WTC11 (cell line): ENCODE measurements around the gene ARSH. TPM values are rescaled to one million over a fixed set of nuclear protein-coding genes. Genes with fewer than 3 reads are reported as not detected.

ENCODE experiments used
- ATAC-seq: fragments of 200-7000 bp; cut with Tn5 transposase; 2 replicates; pipeline ENCODE4 v1.10.0; 2021; ENCODE audit warnings: mild to moderate bottlenecking, moderate library complexity
- CTCF ChIA-PET: fragments of 300-600 bp; sonication (Branson Sonifier 250); formaldehyde crosslinking; loops from one replicate; lab custom pipeline; 2021; ENCODE audit warnings: antibody characterized with exemption; lab: Charles Lee
- POLR2A ChIA-PET: fragments of 350-600 bp; sonication (Branson Sonifier 250); formaldehyde crosslinking; loops from one replicate; lab custom pipeline; 2021; ENCODE audit warnings: antibody characterized with exemption; lab: Charles Lee
- DNase-seq: peaks from one replicate; pipeline ENCODE4 v3.0.0; 2021; ENCODE audit warnings: low spot score
- H3K27ac Mint-ChIP-seq: 2 replicates; pipeline ENCODE4 v1.8.0; 2021; ENCODE audit warnings: mixed read lengths
- H3K27me3 Mint-ChIP-seq: 2 replicates; pipeline ENCODE4 v1.8.0; 2021; ENCODE audit warnings: low read depth, mild to moderate bottlenecking, moderate library complexity, mixed read lengths
- H3K36me3 Mint-ChIP-seq: 2 replicates; pipeline ENCODE4 v1.8.0; 2021; ENCODE audit warnings: mixed read lengths
- H3K4me1 Mint-ChIP-seq: 2 replicates; pipeline ENCODE4 v1.8.0; 2022; ENCODE audit warnings: mixed read lengths
- H3K4me3 Mint-ChIP-seq: 2 replicates; pipeline ENCODE4 v1.8.0; 2021; ENCODE audit warnings: mild to moderate bottlenecking, moderate library complexity, mixed read lengths
- H3K9me3 Mint-ChIP-seq: 2 replicates; pipeline ENCODE4 v1.8.0; 2021; ENCODE audit warnings: mixed read lengths
- ATF6 ChIP-seq: sonication (generic); formaldehyde crosslinking; IDR thresholded peaks from 2 replicates; pipeline ENCODE4 v1.8.1; 2023; ENCODE audit warnings: mild to moderate bottlenecking, missing genetic modification reagents
- CBFB ChIP-seq: sonication (generic); formaldehyde crosslinking; IDR thresholded peaks from 2 replicates; pipeline ENCODE4 v1.8.1; 2022; ENCODE audit warnings: mild to moderate bottlenecking, low read depth, missing genetic modification reagents
- CDX4 ChIP-seq: fragments of 250-450 bp; sonication (Bioruptor Pico); IDR thresholded peaks from 2 replicates; pipeline ENCODE4 v1.9.0; 2021; ENCODE audit warnings: moderate library complexity, mild to moderate bottlenecking, inconsistent platforms, borderline replicate concordance
- ELF4 ChIP-seq: sonication (generic); formaldehyde crosslinking; IDR thresholded peaks from 2 replicates; pipeline ENCODE4 v1.8.1; 2022; ENCODE audit warnings: low read depth, mild to moderate bottlenecking, moderate library complexity, missing genetic modification reagents
- JUN ChIP-seq: sonication (generic); formaldehyde crosslinking; IDR thresholded peaks from 2 replicates; pipeline ENCODE4 v1.8.0; 2023; ENCODE audit warnings: mild to moderate bottlenecking, missing genetic modification reagents
- MLX ChIP-seq: sonication (generic); formaldehyde crosslinking; IDR thresholded peaks from 2 replicates; pipeline ENCODE4 v1.8.1; 2023; ENCODE audit warnings: mild to moderate bottlenecking, missing genetic modification reagents, moderate library complexity
- NFE2L1 ChIP-seq: sonication (generic); formaldehyde crosslinking; IDR thresholded peaks from 2 replicates; pipeline ENCODE4 v1.8.1; 2023; ENCODE audit warnings: missing genetic modification reagents
- NR3C1 ChIP-seq: sonication (generic); formaldehyde crosslinking; conservative IDR thresholded peaks from 2 replicates; pipeline ENCODE4 v1.8.1; 2023; ENCODE audit warnings: low read depth, mild to moderate bottlenecking, missing genetic modification reagents
- OVOL2 ChIP-seq: fragments of 250-450 bp; sonication (Bioruptor Pico); IDR thresholded peaks from 2 replicates; pipeline ENCODE4 v1.9.0; 2021; ENCODE audit warnings: mild to moderate bottlenecking, borderline replicate concordance
- PRRX2 ChIP-seq: fragments of 250-450 bp; sonication (Bioruptor Pico); IDR thresholded peaks from 2 replicates; pipeline ENCODE4 v1.8.0; 2021; ENCODE audit warnings: mild to moderate bottlenecking
- STAT6 ChIP-seq: sonication (generic); formaldehyde crosslinking; conservative IDR thresholded peaks from 2 replicates; pipeline ENCODE4 v1.8.1; 2023; ENCODE audit warnings: mild to moderate bottlenecking, low read depth, missing genetic modification reagents, moderate library complexity
- TEAD1 ChIP-seq: sonication (generic); formaldehyde crosslinking; IDR thresholded peaks from 2 replicates; pipeline ENCODE4 v1.8.0; 2022; ENCODE audit warnings: mild to moderate bottlenecking, missing genetic modification reagents
- TP53 ChIP-seq: sonication (generic); formaldehyde crosslinking; IDR thresholded peaks from 2 replicates; pipeline ENCODE4 v1.8.1; 2023; ENCODE audit warnings: mild to moderate bottlenecking, missing genetic modification reagents
- ZNF317 ChIP-seq: sonication (generic); formaldehyde crosslinking; IDR thresholded peaks from 2 replicates; pipeline ENCODE4 v1.8.1; 2023; ENCODE audit warnings: low read depth, mild to moderate bottlenecking, moderate library complexity, missing genetic modification reagents, borderline replicate concordance
- ZNF416 ChIP-seq: fragments of 250-450 bp; sonication (Bioruptor Pico); IDR thresholded peaks from 2 replicates; pipeline ENCODE4 v1.9.0; 2021; ENCODE audit warnings: mild to moderate bottlenecking, inconsistent platforms
- ZNF512 ChIP-seq: sonication (generic); formaldehyde crosslinking; IDR thresholded peaks from 2 replicates; pipeline ENCODE4 v1.8.1; 2022; ENCODE audit warnings: missing genetic modification reagents, borderline replicate concordance
- ZNF532 ChIP-seq: fragments of 250-450 bp; sonication (Bioruptor Pico); IDR thresholded peaks from 2 replicates; pipeline ENCODE4 v1.9.0; 2021; ENCODE audit warnings: mild to moderate bottlenecking, borderline replicate concordance
- total RNA-seq: library from RNA; stranded (reverse); gene quantifications from 3 replicates; pipeline ENCODE4 v1.2.3, GENCODE V29; 2021
- TF ChIP-seq, protein P1 (sequence below): sonication (generic); formaldehyde crosslinking; IDR thresholded peaks from 2 replicates; pipeline ENCODE4 v1.8.0; 2023; ENCODE audit warnings: mild to moderate bottlenecking, missing genetic modification reagents
- TF ChIP-seq, protein P2 (sequence below): sonication (generic); formaldehyde crosslinking; IDR thresholded peaks from 2 replicates; pipeline ENCODE4 v1.8.0; 2022; ENCODE audit warnings: mild to moderate bottlenecking, missing genetic modification reagents
- TF ChIP-seq, protein P3 (sequence below): sonication (generic); formaldehyde crosslinking; IDR thresholded peaks from 2 replicates; pipeline ENCODE4 v1.8.1; 2022; ENCODE audit warnings: mild to moderate bottlenecking, moderate library complexity, missing genetic modification reagents

ARSH gene
- total RNA-seq, 1 experiment from 2014 or later, result not detected

DNA sequence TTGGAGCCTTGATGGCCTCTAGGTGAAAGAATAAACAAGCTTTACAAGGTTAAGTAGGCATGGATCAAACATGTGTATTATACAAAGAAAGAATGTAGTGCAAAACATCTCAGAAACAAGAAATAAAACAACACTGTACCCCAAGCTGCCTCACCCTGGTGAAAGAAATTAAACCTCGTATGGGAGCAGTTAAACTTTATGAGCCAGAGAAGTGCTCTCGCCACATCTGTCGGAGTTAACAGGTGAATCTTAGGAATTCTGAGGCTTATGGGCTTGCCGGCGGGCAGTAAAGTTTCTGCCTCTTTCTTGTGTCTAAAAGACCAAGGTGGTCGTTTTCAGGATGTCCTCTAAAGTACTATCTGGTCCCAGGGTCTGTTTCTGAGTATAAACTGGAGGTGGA lies 34.0 kb upstream of the ARSH start (continued):
- TF ChIP-seq ZNF532 (no peak), NFE2L1 (CRISPR knock-in tag) (no peak), TEAD1 (no peak), TP53 (CRISPR knock-in tag) (no peak), OVOL2 (CRISPR knock-in tag) (no peak), JUN (CRISPR knock-in tag) (no peak), ZNF416 (CRISPR knock-in tag) (no peak), ZNF317 (CRISPR knock-in tag) (no peak), STAT6 (no peak), ATF6 (CRISPR knock-in tag) (no peak)
- TF ChIP-seq, protein P1, sequence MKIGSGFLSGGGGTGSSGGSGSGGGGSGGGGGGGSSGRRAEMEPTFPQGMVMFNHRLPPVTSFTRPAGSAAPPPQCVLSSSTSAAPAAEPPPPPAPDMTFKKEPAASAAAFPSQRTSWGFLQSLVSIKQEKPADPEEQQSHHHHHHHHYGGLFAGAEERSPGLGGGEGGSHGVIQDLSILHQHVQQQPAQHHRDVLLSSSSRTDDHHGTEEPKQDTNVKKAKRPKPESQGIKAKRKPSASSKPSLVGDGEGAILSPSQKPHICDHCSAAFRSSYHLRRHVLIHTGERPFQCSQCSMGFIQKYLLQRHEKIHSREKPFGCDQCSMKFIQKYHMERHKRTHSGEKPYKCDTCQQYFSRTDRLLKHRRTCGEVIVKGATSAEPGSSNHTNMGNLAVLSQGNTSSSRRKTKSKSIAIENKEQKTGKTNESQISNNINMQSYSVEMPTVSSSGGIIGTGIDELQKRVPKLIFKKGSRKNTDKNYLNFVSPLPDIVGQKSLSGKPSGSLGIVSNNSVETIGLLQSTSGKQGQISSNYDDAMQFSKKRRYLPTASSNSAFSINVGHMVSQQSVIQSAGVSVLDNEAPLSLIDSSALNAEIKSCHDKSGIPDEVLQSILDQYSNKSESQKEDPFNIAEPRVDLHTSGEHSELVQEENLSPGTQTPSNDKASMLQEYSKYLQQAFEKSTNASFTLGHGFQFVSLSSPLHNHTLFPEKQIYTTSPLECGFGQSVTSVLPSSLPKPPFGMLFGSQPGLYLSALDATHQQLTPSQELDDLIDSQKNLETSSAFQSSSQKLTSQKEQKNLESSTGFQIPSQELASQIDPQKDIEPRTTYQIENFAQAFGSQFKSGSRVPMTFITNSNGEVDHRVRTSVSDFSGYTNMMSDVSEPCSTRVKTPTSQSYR (CRISPR knock-in tag), result no peak

GRCh38 chrX:2974961-2975360 lies 31.4 kb upstream of the ARSH start:
- no peak overlapping the region for H3K4me3 Mint-ChIP-seq
- no peak for DNase-seq
- ChIA-PET CTCF (no interaction called here), POLR2A (no interaction called here)
- H3K9me3 Mint-ChIP-seq, result peaks cover 13% of the 10 kb centered on the region; the same call in 1 of the 2 replicates
- no peak overlapping the region for H3K27ac Mint-ChIP-seq
- peaks cover 5% of the 10 kb centered on the region; the same call in 1 of the 2 replicates for H3K4me1 Mint-ChIP-seq
- no peak for ATAC-seq
- no peaks in the 10 kb centered on the region; the same call in 1 of the 2 replicates for H3K27me3 Mint-ChIP-seq
- H3K36me3 Mint-ChIP-seq, result peaks cover under 1% of the 10 kb centered on the region; the same call in 1 of the 2 replicates
- TF ChIP-seq, protein P2, sequence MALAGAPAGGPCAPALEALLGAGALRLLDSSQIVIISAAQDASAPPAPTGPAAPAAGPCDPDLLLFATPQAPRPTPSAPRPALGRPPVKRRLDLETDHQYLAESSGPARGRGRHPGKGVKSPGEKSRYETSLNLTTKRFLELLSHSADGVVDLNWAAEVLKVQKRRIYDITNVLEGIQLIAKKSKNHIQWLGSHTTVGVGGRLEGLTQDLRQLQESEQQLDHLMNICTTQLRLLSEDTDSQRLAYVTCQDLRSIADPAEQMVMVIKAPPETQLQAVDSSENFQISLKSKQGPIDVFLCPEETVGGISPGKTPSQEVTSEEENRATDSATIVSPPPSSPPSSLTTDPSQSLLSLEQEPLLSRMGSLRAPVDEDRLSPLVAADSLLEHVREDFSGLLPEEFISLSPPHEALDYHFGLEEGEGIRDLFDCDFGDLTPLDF (CRISPR knock-in tag), result no peak
- TF ChIP-seq CBFB (CRISPR knock-in tag) (no peak), MLX (CRISPR knock-in tag) (no peak), PRRX2 (no peak), CDX4 (CRISPR knock-in tag) (no peak), ELF4 (CRISPR knock-in tag) (no peak), ZNF512 (CRISPR knock-in tag) (no peak), NFE2L1 (CRISPR knock-in tag) (no peak), NR3C1 (CRISPR knock-in tag) (no peak)
- TF ChIP-seq, protein P3, sequence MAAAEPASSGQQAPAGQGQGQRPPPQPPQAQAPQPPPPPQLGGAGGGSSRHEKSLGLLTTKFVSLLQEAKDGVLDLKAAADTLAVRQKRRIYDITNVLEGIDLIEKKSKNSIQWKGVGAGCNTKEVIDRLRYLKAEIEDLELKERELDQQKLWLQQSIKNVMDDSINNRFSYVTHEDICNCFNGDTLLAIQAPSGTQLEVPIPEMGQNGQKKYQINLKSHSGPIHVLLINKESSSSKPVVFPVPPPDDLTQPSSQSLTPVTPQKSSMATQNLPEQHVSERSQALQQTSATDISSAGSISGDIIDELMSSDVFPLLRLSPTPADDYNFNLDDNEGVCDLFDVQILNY, result no peak
